Measurements from ENCODE around the gene IQGAP1. TPM values are rescaled to one million over a fixed set of nuclear protein-coding genes. Genes with fewer than 3 reads are reported as not detected.
A peak's percentile ranks its signal among the peaks of the same experiment; 100 is the strongest.

Gene IQGAP1
- total RNA-seq, 1 donor from 2014 or later = 99.1 TPM

DNA sequence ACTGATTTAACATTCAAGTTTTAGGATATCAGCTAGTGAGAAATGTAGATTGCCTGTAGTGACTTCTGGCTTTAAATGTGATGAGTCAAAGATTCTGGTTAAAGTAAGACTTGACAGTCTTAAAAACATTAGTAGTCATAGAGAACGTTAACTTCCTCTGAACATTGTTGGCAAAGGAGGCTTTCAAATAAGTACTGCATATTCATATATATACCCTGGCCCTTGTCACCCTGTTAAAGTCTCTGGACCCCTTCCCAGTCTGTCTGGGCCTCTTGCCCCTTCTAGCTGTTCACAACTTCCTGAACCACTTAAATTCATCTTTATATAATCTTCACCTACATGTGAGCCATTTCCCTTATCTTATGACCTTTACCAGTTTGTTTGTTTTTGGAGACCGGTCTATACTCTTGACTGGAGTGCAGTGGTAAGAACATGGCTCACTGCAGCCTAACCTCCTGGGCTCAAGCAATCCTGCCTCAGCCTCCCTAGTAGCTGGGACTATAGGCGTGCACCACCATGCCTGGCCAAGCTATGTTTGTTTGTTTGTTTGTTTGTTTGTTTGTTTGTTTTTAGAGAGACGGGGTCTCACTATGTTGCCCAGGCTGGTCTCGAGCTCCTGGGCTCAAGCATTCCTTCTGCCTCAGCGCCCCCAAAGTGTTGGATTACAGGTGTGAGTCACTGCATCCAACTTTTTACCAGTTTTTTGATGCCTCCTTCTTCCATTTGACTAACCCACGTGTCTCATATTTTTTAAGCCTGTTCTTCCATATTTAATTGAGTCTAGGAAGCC, 77.3 kb downstream of the IQGAP1 start:
- intact Hi-C loops (cut with DNase I) = loop anchor here (1.0 to 5.0 kb wide), 2 partner anchors 64 to 123 kb away; no protein-coding TSS in a partner anchor
- Histone ChIP-seq H3K4me3 (no peak overlapping the region), H3K9me3 (no peaks in the 10 kb centered on the region), H3K4me1 (peaks cover 19 to 40% of the 10 kb centered on the region in 2 donors), H3K27me3 (no peaks in the 10 kb centered on the region), H3K36me3 (peaks cover 28 to 37% of the 10 kb centered on the region in 2 donors), H3K27ac (peak overlapping the region; percentile 72 to 79)
- no peak for DNase-seq (ENCODE audit: low spot score in 2 of 2)
- TF ChIP-seq, protein P1, sequence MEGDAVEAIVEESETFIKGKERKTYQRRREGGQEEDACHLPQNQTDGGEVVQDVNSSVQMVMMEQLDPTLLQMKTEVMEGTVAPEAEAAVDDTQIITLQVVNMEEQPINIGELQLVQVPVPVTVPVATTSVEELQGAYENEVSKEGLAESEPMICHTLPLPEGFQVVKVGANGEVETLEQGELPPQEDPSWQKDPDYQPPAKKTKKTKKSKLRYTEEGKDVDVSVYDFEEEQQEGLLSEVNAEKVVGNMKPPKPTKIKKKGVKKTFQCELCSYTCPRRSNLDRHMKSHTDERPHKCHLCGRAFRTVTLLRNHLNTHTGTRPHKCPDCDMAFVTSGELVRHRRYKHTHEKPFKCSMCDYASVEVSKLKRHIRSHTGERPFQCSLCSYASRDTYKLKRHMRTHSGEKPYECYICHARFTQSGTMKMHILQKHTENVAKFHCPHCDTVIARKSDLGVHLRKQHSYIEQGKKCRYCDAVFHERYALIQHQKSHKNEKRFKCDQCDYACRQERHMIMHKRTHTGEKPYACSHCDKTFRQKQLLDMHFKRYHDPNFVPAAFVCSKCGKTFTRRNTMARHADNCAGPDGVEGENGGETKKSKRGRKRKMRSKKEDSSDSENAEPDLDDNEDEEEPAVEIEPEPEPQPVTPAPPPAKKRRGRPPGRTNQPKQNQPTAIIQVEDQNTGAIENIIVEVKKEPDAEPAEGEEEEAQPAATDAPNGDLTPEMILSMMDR (IDR thresholded peaks at IDR 0.05) = no peak

DNA sequence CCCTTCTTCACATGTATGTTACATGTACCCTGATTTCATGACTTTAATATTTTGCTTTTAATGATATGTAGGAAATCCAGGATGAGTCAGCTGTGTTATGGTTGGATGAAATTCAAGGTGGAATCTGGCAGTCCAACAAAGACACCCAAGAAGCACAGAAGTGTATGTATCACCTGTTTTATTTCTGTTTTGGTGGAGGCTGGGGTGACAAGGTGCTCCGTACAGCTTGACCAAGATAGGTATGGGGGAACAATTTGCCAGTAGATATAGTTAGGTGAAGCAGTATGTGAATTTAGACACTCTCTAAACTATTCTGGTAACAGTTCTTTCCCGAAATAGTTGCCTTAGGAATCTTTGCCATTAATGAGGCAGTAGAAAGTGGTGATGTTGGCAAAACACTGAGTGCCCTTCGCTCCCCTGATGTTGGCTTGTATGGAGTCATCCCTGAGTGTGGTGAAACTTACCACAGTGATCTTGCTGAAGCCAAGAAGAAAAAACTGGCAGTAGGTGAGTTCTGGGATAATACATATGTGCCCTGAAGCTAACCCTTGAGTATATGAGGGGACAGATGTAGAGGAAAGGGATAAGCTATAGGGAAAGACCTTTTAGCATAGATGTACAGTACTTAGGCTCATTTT, 78.0 kb downstream of the IQGAP1 start:
- Histone ChIP-seq H3K4me3 (no peak overlapping the region), H3K4me1 (peaks cover 19 to 36% of the 10 kb centered on the region in 2 donors), H3K27ac (peak overlapping the region; percentile 72 to 79), H3K36me3 (peaks cover 28 to 41% of the 10 kb centered on the region in 2 donors), H3K9me3 (no peaks in the 10 kb centered on the region), H3K27me3 (no peaks in the 10 kb centered on the region)
- intact Hi-C loops (cut with DNase I) = loop anchor here (1.0 to 5.0 kb wide), 2 partner anchors 65 to 124 kb away; no protein-coding TSS in a partner anchor
- no peak for DNase-seq (ENCODE audit: low spot score in 2 of 2)
- TF ChIP-seq, protein P1 (IDR thresholded peaks at IDR 0.05) = no peak

DNA sequence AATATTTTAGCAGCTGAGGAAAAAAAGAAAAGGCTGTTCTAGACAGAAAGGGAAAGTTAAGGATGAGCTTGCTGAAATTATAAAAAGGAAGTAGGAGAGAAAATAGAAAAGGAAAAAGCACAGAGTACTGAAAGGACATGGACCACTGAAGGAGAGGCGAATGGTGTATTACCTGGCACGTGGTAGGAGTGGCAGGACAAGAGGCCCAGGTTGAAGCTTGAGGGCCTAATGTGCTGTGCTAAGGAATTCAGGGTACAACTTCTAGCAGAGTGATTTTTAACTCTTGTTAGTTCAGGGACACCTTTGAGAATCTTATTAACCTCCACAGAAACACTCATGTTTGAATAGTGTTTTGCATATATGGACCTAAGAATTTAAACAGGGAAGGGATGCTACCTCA, 81.7 kb downstream of the IQGAP1 start:
- H3K4me1 ChIP-seq = peaks cover 0 to 17% of the 10 kb centered on the region in 2 donors
- peak overlapping the region in 1 of 2 donors; percentile 29 for H3K27ac ChIP-seq
- no peaks in the 10 kb centered on the region for H3K9me3 ChIP-seq
- H3K36me3 ChIP-seq = peaks cover 54 to 78% of the 10 kb centered on the region in 2 donors
- no peak for DNase-seq (ENCODE audit: low spot score in 2 of 2)
- TF ChIP-seq, protein P1 (IDR thresholded peaks at IDR 0.05) = no peak
- H3K27me3 ChIP-seq = no peaks in the 10 kb centered on the region
- H3K4me3 ChIP-seq = no peak overlapping the region
- intact Hi-C loops (cut with DNase I) = loop anchor here (5.0 kb wide), 1 partner anchor 127 kb away; no protein-coding TSS in a partner anchor

DNA sequence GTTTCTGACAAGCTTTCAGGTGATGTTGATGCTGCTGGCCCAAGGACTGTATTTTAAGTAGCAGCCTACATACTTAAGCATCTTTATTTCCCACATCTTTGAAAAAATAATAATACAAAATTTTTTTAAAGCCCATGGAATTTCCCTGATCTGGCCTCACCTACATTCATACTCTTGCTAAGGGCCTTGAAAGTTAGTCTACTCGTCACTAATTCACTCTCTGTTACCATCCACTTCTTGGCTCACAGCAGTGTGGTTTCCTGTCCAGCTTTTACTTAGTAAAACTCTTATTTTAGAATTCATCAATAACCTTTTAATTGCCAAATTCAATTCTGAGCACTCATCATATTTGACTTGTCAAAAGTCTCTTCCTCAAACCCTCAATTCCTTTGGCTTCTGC, 82.4 kb downstream of the IQGAP1 start:
- H3K36me3 ChIP-seq = peaks cover 54 to 85% of the 10 kb centered on the region in 2 donors
- H3K27ac ChIP-seq = peak overlapping the region in 1 of 2 donors; percentile 29

DNA sequence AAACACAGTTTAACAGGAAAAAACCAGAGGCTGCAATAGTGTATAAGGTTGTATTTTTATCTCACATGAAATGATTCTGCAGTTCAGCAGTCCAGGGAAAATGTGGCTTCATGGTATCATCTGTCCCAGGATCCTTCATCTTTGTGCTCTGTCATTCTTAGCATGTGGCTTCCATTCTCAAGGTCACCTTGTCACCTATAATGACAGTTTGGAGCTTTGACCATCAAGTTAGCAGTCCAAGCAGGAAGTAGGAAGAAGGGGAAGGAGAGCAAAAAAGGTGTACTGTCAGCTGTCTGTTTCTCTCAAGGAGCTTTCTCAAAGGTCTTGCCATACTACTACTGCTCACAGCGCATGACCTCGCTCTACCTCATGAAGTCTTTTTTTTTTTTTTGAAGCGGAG, 83.1 kb downstream of the IQGAP1 start:
- DNase-seq (ENCODE audit: low spot score in 2 of 2) = no peak
- Histone ChIP-seq H3K27ac (no peak overlapping the region), H3K36me3 (peaks cover 54 to 89% of the 10 kb centered on the region in 2 donors), H3K9me3 (no peaks in the 10 kb centered on the region), H3K4me1 (peaks cover 0 to 4% of the 10 kb centered on the region in 2 donors), H3K4me3 (no peak overlapping the region), H3K27me3 (no peaks in the 10 kb centered on the region)
- intact Hi-C loops (cut with DNase I) = no loop called here
- TF ChIP-seq, protein P1 (IDR thresholded peaks at IDR 0.05) = no peak

More for the DNA sequence above, 82.4 kb downstream of the IQGAP1 start:
- intact Hi-C loops (cut with DNase I) = no loop called here
- H3K9me3 ChIP-seq = no peaks in the 10 kb centered on the region
- no peak for DNase-seq (ENCODE audit: low spot score in 2 of 2)
- H3K4me3 ChIP-seq = no peak overlapping the region
- peaks cover 0 to 11% of the 10 kb centered on the region in 2 donors for H3K4me1 ChIP-seq
- TF ChIP-seq, protein P1 (IDR thresholded peaks at IDR 0.05) = no peak
- no peaks in the 10 kb centered on the region for H3K27me3 ChIP-seq

Measured in ascending aorta (tissue), 2 donors.